HCT116 (cell line): Measurements from ENCODE around the gene DAGLA. TPM values are rescaled to one million over a fixed set of nuclear protein-coding genes. Genes with fewer than 3 reads are reported as not detected.

Experiments
- ATAC-seq: fragments of 200-7000 bp; cut with Tn5 transposase; 2 replicates; pipeline ENCODE4 v1.9.1; 2020; ENCODE audit warnings: mild to moderate bottlenecking, moderate library complexity
- BruUV-seq: library from RNA; stranded (reverse); fragments of 400-500 nt; replicated peaks from 2 replicates; lab custom pipeline; 2021; lab: Mats Ljungman, UMichigan
- CTCF ChIA-PET: fragments of 300-600 bp; sonication (Branson Sonifier 250); formaldehyde crosslinking; loops from one replicate; lab custom pipeline; 2021; ENCODE audit warnings: antibody characterized with exemption; lab: Charles Lee
- POLR2A ChIA-PET: fragments of 300-600, 350-600 bp; sonication (Branson Sonifier 250); formaldehyde crosslinking; loops from one replicate; lab custom pipeline; 2021; ENCODE audit warnings: antibody characterized with exemption; lab: Charles Lee
- RAD21 ChIA-PET, 2 experiments: fragments of 300-600 bp; sonication (Branson Sonifier 250); formaldehyde crosslinking; loops; one replicate each; lab custom pipeline; 2023; ENCODE audit warnings: low total read pairs in 2 of 2; ENCODE audit not compliant: uncharacterized antibody in 2 of 2, unreplicated experiment in 2 of 2, low non-redundant PET in 1 of 2; lab: Charles Lee
- DNase-seq: peaks from one replicate; pipeline ENCODE4 v3.0.0-alpha.2; 2010; ENCODE audit warnings: low read depth, low spot score
- H2AFZ ChIP-seq: fragments of 200-600 bp; shearing (Covaris generic), sonication (generic); 2 replicates; pipeline ENCODE4 v1.6.1; 2017; ENCODE audit warnings: low read depth, mixed run types, mixed read lengths, antibody characterized with exemption, low read length; ENCODE audit not compliant: poor library complexity, severe bottlenecking
- H3K27ac ChIP-seq: 2 replicates; pipeline ENCODE4 v1.5.1; 2012; ENCODE audit warnings: low read depth, low read length
- H3K27me3 ChIP-seq: fragments of 200-600 bp; sonication (generic); 2 replicates; pipeline ENCODE4 v1.6.1; 2016; ENCODE audit warnings: mixed run types, low read length, mixed read lengths; ENCODE audit not compliant: insufficient read depth
- H3K36me3 ChIP-seq, 2 experiments: fragments of 200-500 bp in 1 of 2; fragments of 200-600 bp in 1 of 2; sonication (Bioruptor generic) in 1 of 2; sonication (generic) in 1 of 2; 2 replicates each; pipeline versions ENCODE4 v1.5.1 to v1.6.1; 2014 to 2016; ENCODE audit warnings: low read length in 2 of 2, inconsistent platforms in 1 of 2, mixed read lengths in 1 of 2, mixed run types in 1 of 2; ENCODE audit not compliant: insufficient read depth in 2 of 2, control insufficient read depth in 1 of 2
- H3K4me1 ChIP-seq, 2 experiments: fragments of 200-600 bp in 1 of 2; sonication (generic) in 1 of 2; 2 replicates each; pipeline versions ENCODE4 v1.5.1 to v1.6.1; 2012 to 2017; ENCODE audit warnings: low read length in 2 of 2, inconsistent platforms in 1 of 2, mild to moderate bottlenecking in 1 of 2, mixed read lengths in 1 of 2, mixed run types in 1 of 2, moderate library complexity in 1 of 2; ENCODE audit not compliant: insufficient read depth in 2 of 2, control insufficient read depth in 1 of 2
- H3K4me2 ChIP-seq: fragments of 200-600 bp; sonication (generic); 2 replicates; pipeline ENCODE4 v1.6.1; 2017; ENCODE audit warnings: mixed run types, low read length, mixed read lengths
- H3K4me3 ChIP-seq, 2 experiments: fragments of 200-600 bp in 1 of 2; sonication (generic) in 1 of 2; replicated peaks in 1 of 2; 2 replicates each; pipeline ENCODE4 v1.5.1; 2011 to 2016; ENCODE audit warnings: low read length in 2 of 2, control low read depth in 1 of 2, low read depth in 1 of 2, mild to moderate bottlenecking in 1 of 2, mixed read lengths in 1 of 2, mixed run types in 1 of 2
- H3K79me2 ChIP-seq: fragments of 200-600 bp; sonication (generic); 2 replicates; pipeline ENCODE4 v1.6.1; 2017; ENCODE audit warnings: mild to moderate bottlenecking, mixed run types, low read length, moderate library complexity, mixed read lengths; ENCODE audit not compliant: insufficient read depth
- H3K9ac ChIP-seq: fragments of 200-600 bp; sonication (generic); 2 replicates; pipeline ENCODE4 v1.6.1; 2016; ENCODE audit warnings: low read length, mixed read lengths
- H3K9me2 ChIP-seq: fragments of 200-600 bp; sonication (generic), shearing (Covaris generic); 2 replicates; pipeline ENCODE4 v1.6.1; 2017; ENCODE audit warnings: mixed run types, mild to moderate bottlenecking, moderate library complexity; ENCODE audit not compliant: insufficient read depth
- H3K9me3 ChIP-seq, 2 experiments: fragments of 200-500 bp in 1 of 2; fragments of 200-600 bp in 1 of 2; sonication (Bioruptor generic) in 1 of 2; sonication (generic) in 1 of 2; 2 replicates each; pipeline ENCODE4 v1.6.1; 2014 to 2017; ENCODE audit warnings: low read length in 2 of 2, mixed read lengths in 2 of 2, inconsistent platforms in 1 of 2, low read depth in 1 of 2, mild to moderate bottlenecking in 1 of 2, mixed run types in 1 of 2, moderate library complexity in 1 of 2; ENCODE audit not compliant: control insufficient read depth in 1 of 2, insufficient read depth in 1 of 2
- H4K20me1 ChIP-seq: fragments of 200-600 bp; sonication (generic), shearing (Covaris generic); 2 replicates; pipeline ENCODE4 v1.6.1; 2017; ENCODE audit warnings: mixed run types, mild to moderate bottlenecking, moderate library complexity; ENCODE audit not compliant: insufficient read depth
- CBX3 ChIP-seq: IDR thresholded peaks from 2 replicates; pipeline ENCODE4 v1.6.1; 2012; ENCODE audit warnings: low read depth
- EGR1 ChIP-seq: IDR thresholded peaks from 2 replicates; pipeline ENCODE4 v1.6.1; 2012; ENCODE audit warnings: low read depth
- ELF1 ChIP-seq: IDR thresholded peaks from 2 replicates; pipeline ENCODE4 v1.6.1; 2012; ENCODE audit warnings: low read depth, borderline replicate concordance
- EZH2 ChIP-seq: fragments of 200-600 bp; sonication (generic); IDR thresholded peaks from 2 replicates; pipeline ENCODE4 v1.6.1; 2017; ENCODE audit warnings: antibody characterized with exemption, mixed run types
- JUND ChIP-seq: IDR thresholded peaks from 2 replicates; pipeline ENCODE4 v1.6.1; 2012
- SP1 ChIP-seq: IDR thresholded peaks from 2 replicates; pipeline ENCODE4 v1.6.1; 2012; ENCODE audit warnings: low read depth
- ZNF274 ChIP-seq: fragments of 200-500 bp; sonication (Bioruptor generic); IDR thresholded peaks from 2 replicates; pipeline ENCODE4 v1.6.1; 2014; ENCODE audit warnings: mild to moderate bottlenecking, low read depth, low read length, inconsistent platforms
- intact Hi-C: fragments of 100-400 bp; cut with micrococcal nuclease; formaldehyde crosslinking; loops from 2 replicates; pipeline ENCODE4 v1.10.0; 2022
- total RNA-seq: library from RNA; stranded (reverse); gene quantifications from one replicate; pipeline ENCODE4 v1.2.1, GENCODE V29; 2021; ENCODE audit not compliant: unreplicated experiment
- TF ChIP-seq, protein P1 (sequence below): IDR thresholded peaks from 2 replicates; pipeline ENCODE4 v1.6.1; 2012
- TF ChIP-seq, protein P2 (sequence below): IDR thresholded peaks from 2 replicates; pipeline ENCODE4 v1.6.1; 2012
- TF ChIP-seq, protein P3 (sequence below), 3 experiments: fragments of 200-600 bp in 1 of 3; sonication (generic) in 1 of 3; IDR thresholded peaks in 2 of 3; conservative IDR thresholded peaks in 1 of 3; 2 replicates each; pipeline ENCODE4 v1.5.1; 2012 to 2017; ENCODE audit warnings: low read depth in 2 of 3, low read length in 2 of 3, antibody characterized with exemption in 1 of 3, borderline replicate concordance in 1 of 3, control low read depth in 1 of 3, mild to moderate bottlenecking in 1 of 3, mixed read lengths in 1 of 3, mixed run types in 1 of 3, moderate library complexity in 1 of 3; ENCODE audit not compliant: insufficient read depth in 1 of 3

DAGLA gene
- total RNA-seq, 1 experiment from 2014 or later, result 2.7 TPM

DNA sequence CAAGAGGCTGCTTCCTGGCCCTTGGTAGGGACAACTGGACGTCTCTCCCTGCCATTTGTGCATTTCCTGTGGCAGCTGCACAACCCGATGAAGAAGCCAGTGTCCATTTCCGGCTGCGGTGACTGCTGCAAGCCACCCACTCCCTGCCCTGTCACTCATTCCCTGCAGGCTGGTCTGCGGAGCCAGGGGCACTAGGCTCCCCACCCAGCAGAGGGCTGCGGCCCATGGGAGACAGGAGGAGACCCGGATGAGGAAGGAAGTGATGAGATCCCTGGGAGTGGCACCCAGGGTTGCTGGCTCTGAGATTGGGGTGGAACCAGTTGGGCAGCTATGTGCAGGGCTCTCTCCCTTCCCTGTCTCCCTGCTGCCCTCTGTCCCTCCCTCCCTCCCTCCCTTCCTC is 62.2 kb downstream of the DAGLA start:
- H3K9me2 ChIP-seq, result no peaks in the 10 kb centered on the region
- RAD21 ChIA-PET, result no interaction called here
- H3K27ac ChIP-seq, result no peak overlapping the region
- H3K4me1 ChIP-seq, result peaks cover 0 to 3% of the 10 kb centered on the region in 2 experiments; a peak in 2 of 4 replicates
- no peaks in the 10 kb centered on the region for H4K20me1 ChIP-seq
- no peaks in the 10 kb centered on the region for H3K9me3 ChIP-seq
- TF ChIP-seq ELF1 (no peak), ZNF274 (no peak), EGR1 (no peak), SP1 (no peak), EZH2 (no peak), JUND (no peak), CBX3 (no peak)
- TF ChIP-seq, protein P1, sequence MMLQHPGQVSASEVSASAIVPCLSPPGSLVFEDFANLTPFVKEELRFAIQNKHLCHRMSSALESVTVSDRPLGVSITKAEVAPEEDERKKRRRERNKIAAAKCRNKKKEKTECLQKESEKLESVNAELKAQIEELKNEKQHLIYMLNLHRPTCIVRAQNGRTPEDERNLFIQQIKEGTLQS, result no peak
- TF ChIP-seq, protein P2, sequence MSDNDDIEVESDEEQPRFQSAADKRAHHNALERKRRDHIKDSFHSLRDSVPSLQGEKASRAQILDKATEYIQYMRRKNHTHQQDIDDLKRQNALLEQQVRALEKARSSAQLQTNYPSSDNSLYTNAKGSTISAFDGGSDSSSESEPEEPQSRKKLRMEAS, result no peak
- TF ChIP-seq, protein P3, sequence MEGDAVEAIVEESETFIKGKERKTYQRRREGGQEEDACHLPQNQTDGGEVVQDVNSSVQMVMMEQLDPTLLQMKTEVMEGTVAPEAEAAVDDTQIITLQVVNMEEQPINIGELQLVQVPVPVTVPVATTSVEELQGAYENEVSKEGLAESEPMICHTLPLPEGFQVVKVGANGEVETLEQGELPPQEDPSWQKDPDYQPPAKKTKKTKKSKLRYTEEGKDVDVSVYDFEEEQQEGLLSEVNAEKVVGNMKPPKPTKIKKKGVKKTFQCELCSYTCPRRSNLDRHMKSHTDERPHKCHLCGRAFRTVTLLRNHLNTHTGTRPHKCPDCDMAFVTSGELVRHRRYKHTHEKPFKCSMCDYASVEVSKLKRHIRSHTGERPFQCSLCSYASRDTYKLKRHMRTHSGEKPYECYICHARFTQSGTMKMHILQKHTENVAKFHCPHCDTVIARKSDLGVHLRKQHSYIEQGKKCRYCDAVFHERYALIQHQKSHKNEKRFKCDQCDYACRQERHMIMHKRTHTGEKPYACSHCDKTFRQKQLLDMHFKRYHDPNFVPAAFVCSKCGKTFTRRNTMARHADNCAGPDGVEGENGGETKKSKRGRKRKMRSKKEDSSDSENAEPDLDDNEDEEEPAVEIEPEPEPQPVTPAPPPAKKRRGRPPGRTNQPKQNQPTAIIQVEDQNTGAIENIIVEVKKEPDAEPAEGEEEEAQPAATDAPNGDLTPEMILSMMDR (IDR thresholded peaks at IDR 0.05 in 2 of 3, conservative IDR thresholded peaks at IDR 0.05 in 1 of 3; ENCODE audit: borderline replicate concordance in 1 of 3, insufficient read depth in 1 of 3, low read depth in 2 of 3, low read length in 2 of 3), result no peak
- BruUV-seq, result no TSS peak
- no peak overlapping the region for H3K4me2 ChIP-seq
- H3K36me3 ChIP-seq, result no peaks in the 10 kb centered on the region
- H3K4me3 ChIP-seq, result no peak overlapping the region
- no peaks in the 10 kb centered on the region for H3K27me3 ChIP-seq
- intact Hi-C loops, result no loop called here
- ATAC-seq (no peak), DNase-seq (no peak)
- POLR2A ChIA-PET, result no interaction called here
- no peaks in the 10 kb centered on the region for H3K79me2 ChIP-seq
- no peak overlapping the region for H2AFZ ChIP-seq
- no peak overlapping the region for H3K9ac ChIP-seq
- CTCF ChIA-PET, result interaction anchor here (2.8 kb wide), 1 partner anchor 9 kb away, joined by 13 read pairs; no protein-coding TSS in a partner anchor
